HepG2 (cell line): ENCODE results near the gene BEGAIN. TPM values are rescaled to one million over a fixed set of nuclear protein-coding genes. Genes with fewer than 3 reads are reported as not detected.

Source experiments
- ATAC-seq: fragments of 200-7000 bp; cut with Tn5 transposase; 3 replicates; pipeline ENCODE4 v1.9.1; 2020; ENCODE audit warnings: mild to moderate bottlenecking, moderate library complexity
- BruUV-seq: library from RNA; stranded (reverse); fragments of 400-500 nt; replicated peaks from 2 replicates; lab custom pipeline; 2021; lab: Mats Ljungman, UMichigan
- CTCF ChIA-PET: fragments of 300-600 bp; formaldehyde crosslinking; extraction: SDS; loops from one replicate; lab custom pipeline; 2021; ENCODE audit warnings: low total read pairs, inconsistent platforms, low intra/inter-chr PET ratio; lab: Yijun Ruan, JAX
- POLR2A ChIA-PET: fragments of 350-600 bp; sonication (Branson Sonifier 250); formaldehyde crosslinking; loops from one replicate; lab custom pipeline; 2020; ENCODE audit warnings: antibody characterized with exemption, inconsistent platforms; lab: Yijun Ruan, JAX
- DNase-seq: peaks from one replicate; pipeline ENCODE4 v3.0.0-alpha.2; 2015; ENCODE audit warnings: low spot score
- FAIRE-seq: peaks from 3 replicates; lab custom pipeline; 2011; peaks lifted over from hg19 to GRCh38; lab: Jason Lieb, UNC
- H2AFZ ChIP-seq: one replicate; pipeline ENCODE4 v1.6.1; 2011; ENCODE audit warnings: low read length, inconsistent platforms
- H3K27ac ChIP-seq: fragments of 300-600 bp; 3 replicates; pipeline ENCODE4 v1.8.0; 2011; ENCODE audit warnings: mixed run types, mild to moderate bottlenecking, mixed read lengths, low read length, inconsistent platforms; ENCODE audit not compliant: insufficient read depth; ENCODE audit errors: extremely low read length
- H3K27me3 ChIP-seq, 2 experiments: fragments of 200-600 bp in 1 of 2; 2 replicates in 1 of 2; 3 replicates in 1 of 2; pipeline versions ENCODE4 v1.6.0 to v1.8.0; 2011; ENCODE audit warnings: low read length in 2 of 2, mild to moderate bottlenecking in 2 of 2, moderate library complexity in 2 of 2, inconsistent platforms in 1 of 2; ENCODE audit not compliant: insufficient read depth in 2 of 2, control insufficient read depth in 1 of 2
- H3K36me3 ChIP-seq, 2 experiments: fragments of 200-600 bp in 1 of 2; replicated peaks in 1 of 2; 2 replicates in 1 of 2; 3 replicates in 1 of 2; pipeline versions ENCODE4 v1.5.1 to v1.8.0; 2011; ENCODE audit warnings: low read length in 2 of 2, inconsistent platforms in 1 of 2; ENCODE audit not compliant: insufficient read depth in 2 of 2, control insufficient read depth in 1 of 2
- H3K4me1 ChIP-seq: 2 replicates; pipeline ENCODE4 v1.5.1; 2012; ENCODE audit warnings: low read length, inconsistent platforms; ENCODE audit not compliant: insufficient read depth
- H3K4me2 ChIP-seq: 2 replicates; pipeline ENCODE4 v1.6.0; 2011; ENCODE audit warnings: low read depth, low read length, inconsistent platforms
- H3K4me3 ChIP-seq, 3 experiments: fragments of 200-600 bp in 1 of 3; sonication (generic), shearing (Covaris generic) in 1 of 3; replicated peaks in 1 of 3; 2 replicates each; pipeline ENCODE4 v1.5.1; 2011 to 2016; ENCODE audit warnings: low read length in 3 of 3, inconsistent platforms in 2 of 3, low read depth in 2 of 3, mild to moderate bottlenecking in 2 of 3, control low read depth in 1 of 3, mixed read lengths in 1 of 3; ENCODE audit not compliant: insufficient read depth in 1 of 3
- H3K79me2 ChIP-seq: one replicate; pipeline ENCODE4 v1.6.1; 2011; ENCODE audit warnings: low read length, inconsistent platforms; ENCODE audit not compliant: insufficient read depth
- H3K9ac ChIP-seq: 2 replicates; pipeline ENCODE4 v1.6.0; 2011; ENCODE audit warnings: mild to moderate bottlenecking, low read depth, low read length, inconsistent platforms; ENCODE audit not compliant: insufficient read depth
- H3K9me3 ChIP-seq: 2 replicates; pipeline ENCODE4 v1.5.1; 2012; ENCODE audit warnings: mild to moderate bottlenecking, low read length
- H4K20me1 ChIP-seq: 2 replicates; pipeline ENCODE4 v1.6.0; 2011; ENCODE audit warnings: inconsistent platforms, mild to moderate bottlenecking, low read length, moderate library complexity; ENCODE audit not compliant: insufficient read depth
- ARNT ChIP-seq: fragments of 450-650 bp; IDR thresholded peaks from 2 replicates; pipeline ENCODE4 v1.6.1; 2017
- HBP1 ChIP-seq: IDR thresholded peaks from 2 replicates; pipeline ENCODE4 v1.6.1; 2016; ENCODE audit warnings: low read depth, control low read depth
- HOXA3 ChIP-seq: sonication (generic); formaldehyde crosslinking; IDR thresholded peaks from 2 replicates; pipeline ENCODE4 v1.5.0; 2020; ENCODE audit warnings: missing genetic modification reagents
- JDP2 ChIP-seq: sonication (generic); formaldehyde crosslinking; IDR thresholded peaks from 2 replicates; pipeline ENCODE4 v1.8.1; 2022; ENCODE audit warnings: missing genetic modification reagents, borderline replicate concordance
- RCOR2 ChIP-seq: IDR thresholded peaks from 2 replicates; pipeline ENCODE4 v1.6.1; 2016; ENCODE audit warnings: missing biosample characterization, missing genetic modification reagents
- SETDB1 ChIP-seq: sonication (generic); formaldehyde crosslinking; IDR thresholded peaks from 2 replicates; pipeline ENCODE4 v1.5.1; 2020; ENCODE audit warnings: missing genetic modification reagents, mild to moderate bottlenecking, borderline replicate concordance
- TBX2 ChIP-seq: sonication (generic); formaldehyde crosslinking; IDR thresholded peaks from 2 replicates; pipeline ENCODE4 v1.5.0; 2020; ENCODE audit warnings: missing genetic modification reagents, mild to moderate bottlenecking, borderline replicate concordance
- TFDP2 ChIP-seq: sonication (generic); formaldehyde crosslinking; IDR thresholded peaks from 2 replicates; pipeline ENCODE4 v1.4.0; 2020; ENCODE audit warnings: missing genetic modification reagents
- XRCC5 ChIP-seq: fragments of 200-400 bp; formaldehyde crosslinking; optimal IDR thresholded peaks from 2 replicates; pipeline ENCODE3; 2017; ENCODE audit warnings: mild to moderate bottlenecking, low read length
- ZBTB21 ChIP-seq: sonication (generic); formaldehyde crosslinking; IDR thresholded peaks from 2 replicates; pipeline ENCODE4 v1.4.0; 2020; ENCODE audit warnings: missing genetic modification reagents
- ZFX ChIP-seq: sonication (generic); formaldehyde crosslinking; IDR thresholded peaks from 2 replicates; pipeline ENCODE4 v1.4.0; 2020; ENCODE audit warnings: mild to moderate bottlenecking, low read depth, missing genetic modification reagents, moderate library complexity
- ZFY ChIP-seq: sonication (generic); formaldehyde crosslinking; IDR thresholded peaks from 2 replicates; pipeline ENCODE4 v1.4.0; 2020; ENCODE audit warnings: missing genetic modification reagents
- ZNF367 ChIP-seq: sonication (generic); formaldehyde crosslinking; IDR thresholded peaks from 2 replicates; pipeline ENCODE4 v1.4.0; 2020; ENCODE audit warnings: missing genetic modification reagents, borderline replicate concordance
- ZNF446 ChIP-seq: sonication (generic); formaldehyde crosslinking; IDR thresholded peaks from 2 replicates; pipeline ENCODE4 v1.5.0; 2020; ENCODE audit warnings: mild to moderate bottlenecking, missing genetic modification reagents
- ZSCAN21 ChIP-seq: sonication (generic); formaldehyde crosslinking; IDR thresholded peaks from 2 replicates; pipeline ENCODE4 v1.8.0; 2022; ENCODE audit warnings: mild to moderate bottlenecking, missing genetic modification reagents, moderate library complexity, borderline replicate concordance
- WGBS: methylation state at CpG from one replicate; pipeline ENCODE4 v1.1.6; 2017; ENCODE audit warnings: low lambda C conversion rate; 5-methylcytosine and 5-hydroxymethylcytosine counted together
- in situ Hi-C: cut with HindIII; loops from 2 replicates; pipeline ENCODE4 v1.10.0; 2017; ENCODE audit warnings: low pct_unique_long_range_greater_than_20kb; ENCODE audit not compliant: extremely low pct_ligation_motif_present
- intact Hi-C: fragments of 100-400 bp; cut with micrococcal nuclease; formaldehyde crosslinking; loops from one replicate; pipeline ENCODE4 v1.10.0; 2022; ENCODE audit not compliant: unreplicated experiment
- polyA plus RNA-seq, 8 experiments: library from polyadenylated mRNA; depleted of rRNA in 3 of 8; stranded (reverse) in 7 of 8; unstranded in 1 of 8; fragments of >200 nt; fragmentation: Illumina TruSeq in 4 of 8; extraction: Trizol in 4 of 8; gene quantifications; 2 replicates each; pipeline versions ENCODE4 v1.2.1 to v1.2.3, GENCODE V29; 2011 to 2016; ENCODE audit warnings: low read depth in 4 of 8, missing spikeins in 1 of 8, mixed read lengths in 1 of 8; ENCODE audit not compliant: insufficient read depth in 1 of 8
- total RNA-seq, 5 experiments: library from RNA; depleted of rRNA; stranded (reverse); fragments of >200 nt; fragmentation: Illumina TruSeq; extraction: Trizol; gene quantifications; 2 replicates each; pipeline ENCODE4 v1.2.3, GENCODE V29; 2016; ENCODE audit warnings: low read depth in 1 of 5

The BEGAIN gene
- total and polyA plus RNA-seq, 2 of the 13 experiments (the other 11 are each of a cell fraction or from before 2014, with no cell fraction given) = not detected

DNA sequence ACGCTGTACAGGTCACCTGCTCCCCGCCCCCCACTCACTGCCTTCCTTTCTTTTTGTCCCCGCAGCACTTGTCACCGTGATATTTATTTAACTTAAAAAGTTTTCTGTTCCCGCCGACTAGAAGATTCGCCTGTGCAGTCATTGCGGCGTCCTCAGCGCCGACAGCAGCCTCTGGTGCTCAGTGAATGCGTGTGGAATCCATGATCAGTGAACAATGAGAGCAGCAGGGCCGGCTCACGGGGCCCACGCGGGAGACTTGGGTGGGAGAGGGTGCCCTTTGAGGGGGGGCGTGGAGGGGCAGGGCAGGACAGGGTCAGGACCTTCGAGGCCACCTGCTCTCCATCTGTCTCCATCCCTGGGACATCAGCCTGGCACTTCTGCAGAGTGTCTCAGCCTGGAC, 24.5 kb downstream of the BEGAIN start:
- Histone ChIP-seq H3K9ac (no peak overlapping the region), H2AFZ (no peak overlapping the region), H3K9me3 (no peaks in the 10 kb centered on the region), H3K79me2 (no peaks in the 10 kb centered on the region), H4K20me1 (0 out of 2 replicates have a peak, but pooled peaks cover 4% of the 10 kb centered on the region), H3K36me3 (no peaks in the 10 kb centered on the region), H3K4me1 (no peaks in the 10 kb centered on the region), H3K27ac (no peak overlapping the region), H3K4me2 (no peak overlapping the region), H3K4me3 (no peak overlapping the region), H3K27me3 (peaks cover 17 to 92% of the 10 kb centered on the region in 2 experiments; a peak in 4 of 5 replicates)
- intact Hi-C loops = no loop called here
- ATAC-seq (no peak), DNase-seq (no peak), FAIRE-seq (no peak)
- ChIA-PET CTCF (no interaction called here), POLR2A (no interaction called here)
- BruUV-seq = no TSS peak
- in situ Hi-C loops = no loop called here
- 6% methylated on average over 18 of the region's 18 CpGs for WGBS
- no peak for TF ChIP-seq SETDB1
- TF ChIP-seq ZFX (CRISPR knock-in tag) = no peak
- TF ChIP-seq ZNF367 (CRISPR knock-in tag) = no peak
- TF ChIP-seq XRCC5 = no peak
- no peak for TF ChIP-seq ZFY (CRISPR knock-in tag)

DNA sequence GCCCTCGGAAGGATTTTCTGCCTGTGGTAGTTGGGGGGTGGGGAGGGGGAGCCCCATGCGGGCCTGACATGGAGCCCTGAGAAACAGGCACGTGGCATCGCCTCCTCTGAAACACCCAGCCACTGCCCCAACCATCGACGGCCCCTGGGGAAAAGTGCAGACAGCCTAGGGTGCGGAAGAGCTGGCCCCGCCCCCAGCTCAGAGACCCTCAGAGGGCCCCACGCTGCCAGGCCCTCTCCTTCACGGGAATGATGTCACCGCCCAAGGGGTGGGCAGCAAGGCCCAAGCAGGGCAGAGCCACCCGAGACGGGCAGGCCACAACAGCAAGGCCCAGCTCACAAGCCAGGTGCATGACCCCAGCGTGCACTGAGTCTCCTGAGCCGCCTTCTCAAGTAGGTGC, 26.2 kb downstream of the BEGAIN start:
- H3K4me1 ChIP-seq = no peaks in the 10 kb centered on the region
- WGBS = 13% methylated on average over 6 of the region's 15 CpGs
- in situ Hi-C loops = no loop called here
- no peaks in the 10 kb centered on the region for H3K79me2 ChIP-seq
- no peak overlapping the region for H3K4me3 ChIP-seq
- H3K27me3 ChIP-seq = peaks cover 25 to 98% of the 10 kb centered on the region in 2 experiments
- H3K9ac ChIP-seq = no peak overlapping the region
- intact Hi-C loops = no loop called here
- no peak overlapping the region for H3K27ac ChIP-seq
- H2AFZ ChIP-seq = no peak overlapping the region
- FAIRE-seq (no peak), ATAC-seq (no peak), DNase-seq (no peak)
- ChIA-PET CTCF (no interaction called here), POLR2A (no interaction called here)
- no TSS peak for BruUV-seq
- TF ChIP-seq TBX2 (CRISPR knock-in tag) (no peak), JDP2 (CRISPR knock-in tag) (no peak), HBP1 (no peak), TFDP2 (CRISPR knock-in tag) (no peak), ZSCAN21 (CRISPR knock-in tag) (no peak), ZNF446 (CRISPR knock-in tag) (no peak), ARNT (no peak), ZBTB21 (CRISPR knock-in tag) (no peak), HOXA3 (no peak), RCOR2 (CRISPR knock-in tag) (no peak)
- H3K4me2 ChIP-seq = no peak overlapping the region
- 0 out of 2 replicates have a peak, but pooled peaks cover 4% of the 10 kb centered on the region for H4K20me1 ChIP-seq
- no peaks in the 10 kb centered on the region for H3K9me3 ChIP-seq
- no peaks in the 10 kb centered on the region for H3K36me3 ChIP-seq
